Posterior vena cava (tissue), 2 donors: ENCODE data around the gene FAM185A. TPM values are rescaled to one million over a fixed set of nuclear protein-coding genes. Genes with fewer than 3 reads are reported as not detected.
"Not testable (repeated sequence)": the region's sequence is repeated elsewhere in the genome, so short reads cannot be mapped to it uniquely, and the experiment has no call there.

Source experiments
- DNase-seq: peaks from one replicate; pipeline ENCODE4 v3.0.0-alpha.2; 2020; ENCODE audit warnings: low spot score
- intact Hi-C, 2 donors: fragments of 100-400 bp; cut with DNase I; formaldehyde crosslinking; loops; one replicate each; pipeline versions ENCODE4 v1.14.1 to v1.14.2; 2022 to 2023
- long read RNA-seq, 2 donors: library from polyadenylated mRNA; unstranded; transcript quantifications; one replicate each; pipeline ENCODE4 v2.0.0, GENCODE V29; 2020 to 2021
- total RNA-seq, 2 donors: library from RNA; stranded (reverse); fragmentation: NEBNext Ultra II Directional; extraction: Animal tissue kit (Norgen Biotek cat#: 25700); gene quantifications; one replicate each; pipeline ENCODE4 v1.2.1, GENCODE V29; 2021
- donor health status: DM: yes; HTN: yes; CAD: no.
- donor health status: DM: yes; HTN: yes; CAD: no.

Gene FAM185A
- total RNA-seq, result 1 to 10 TPM; 5.2 to 8.0 TPM
- long read RNA-seq, donor 1, partial matches to known transcripts, result 4 of 9 reads
- long read RNA-seq, donor 1, other reads (novel, unspliced or antisense), result 4 of 9 reads
- long read RNA-seq, donor 2, partial matches to known transcripts, result 2 of 10 reads
- long read RNA-seq, donor 2, other reads (novel, unspliced or antisense), result 6 of 10 reads

DNA sequence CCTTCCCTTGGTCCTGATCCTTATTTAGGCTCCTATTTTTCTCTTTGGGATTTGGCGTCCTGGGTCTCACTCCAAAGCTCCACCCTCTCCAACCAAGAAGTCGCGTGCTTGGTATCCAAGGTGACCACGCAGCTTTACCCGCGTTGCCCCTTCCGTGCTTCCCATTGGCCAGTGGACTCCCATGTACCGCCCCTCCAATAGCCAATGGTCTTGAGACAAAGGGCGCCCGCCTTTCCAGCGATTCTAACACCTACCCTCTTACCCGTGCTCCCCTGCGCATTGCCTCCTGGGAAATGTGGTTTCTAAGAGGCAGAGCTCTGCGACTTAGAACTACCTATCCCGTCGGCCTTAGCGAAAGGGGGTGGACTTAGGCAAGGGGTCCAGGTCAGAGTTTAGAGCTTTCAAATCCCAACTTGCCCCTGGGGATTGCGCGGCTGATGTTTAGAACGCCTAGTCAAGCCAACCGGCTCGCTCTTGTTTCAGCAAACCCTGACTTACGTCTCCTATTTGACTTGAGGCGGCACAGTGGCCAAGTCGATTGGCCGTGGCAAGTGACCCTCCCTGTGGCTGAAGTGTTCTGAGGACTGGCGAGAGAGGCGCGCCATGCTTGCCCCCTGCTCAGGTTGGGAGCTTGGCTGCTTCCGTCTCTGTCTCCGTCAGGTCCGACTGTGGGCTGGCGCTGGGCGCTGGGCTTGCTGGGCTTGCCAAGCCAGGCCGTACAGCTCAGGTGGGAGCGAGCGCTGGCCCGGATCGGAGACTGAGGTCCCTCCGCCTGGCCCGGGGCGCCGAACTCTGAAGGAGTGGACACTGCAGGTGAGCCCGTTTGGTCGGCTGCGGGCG, at the start of gene FAM185A:
FAM185A (plus strand) TSS at position 395 of the 840 bp plus-strand sequence; CDS start at position 604, 209 bp downstream.
- intact Hi-C loops, result not testable (repeated sequence)
- peak; percentile 99 for DNase-seq

DNA sequence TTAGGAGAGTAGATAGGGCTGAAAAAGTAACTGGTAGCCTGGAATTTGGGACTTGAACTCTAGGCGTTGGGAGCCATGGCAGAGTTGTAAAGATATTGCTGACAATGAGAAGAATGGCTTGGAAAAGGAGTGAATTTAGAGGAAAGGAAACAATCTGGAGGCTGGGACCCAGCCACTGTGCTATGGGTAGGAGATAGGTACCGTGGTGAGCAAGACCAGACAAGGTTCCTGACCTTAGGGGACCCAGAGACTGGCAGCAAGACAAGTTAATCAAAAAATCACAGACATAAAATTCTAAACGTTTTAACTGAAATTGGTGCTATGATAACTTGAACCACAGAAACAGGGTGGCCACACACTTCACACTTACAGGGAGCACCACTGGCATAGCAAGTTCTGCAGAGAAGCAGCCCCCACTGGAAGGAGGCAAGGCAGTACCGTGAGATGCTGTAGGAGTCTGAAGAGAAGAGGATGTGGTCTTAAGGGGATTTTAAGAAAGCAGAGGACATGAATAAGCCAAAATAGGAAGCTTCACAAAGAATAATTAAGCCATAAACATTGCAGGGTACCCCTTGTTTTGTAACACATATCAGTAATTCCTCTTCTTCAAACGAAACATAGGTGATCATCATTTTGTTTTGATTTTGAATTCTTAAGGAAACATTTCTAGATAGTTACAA, 35.6 kb upstream of the FAM185A start:
- DNase-seq, intact Hi-C loops: not testable (repeated sequence)

- intact Hi-C loops, DNase-seq: not testable (repeated sequence)
Observed at GRCh38 chr7:102713691-102714080, 35.1 kb upstream of the FAM185A start.

DNA sequence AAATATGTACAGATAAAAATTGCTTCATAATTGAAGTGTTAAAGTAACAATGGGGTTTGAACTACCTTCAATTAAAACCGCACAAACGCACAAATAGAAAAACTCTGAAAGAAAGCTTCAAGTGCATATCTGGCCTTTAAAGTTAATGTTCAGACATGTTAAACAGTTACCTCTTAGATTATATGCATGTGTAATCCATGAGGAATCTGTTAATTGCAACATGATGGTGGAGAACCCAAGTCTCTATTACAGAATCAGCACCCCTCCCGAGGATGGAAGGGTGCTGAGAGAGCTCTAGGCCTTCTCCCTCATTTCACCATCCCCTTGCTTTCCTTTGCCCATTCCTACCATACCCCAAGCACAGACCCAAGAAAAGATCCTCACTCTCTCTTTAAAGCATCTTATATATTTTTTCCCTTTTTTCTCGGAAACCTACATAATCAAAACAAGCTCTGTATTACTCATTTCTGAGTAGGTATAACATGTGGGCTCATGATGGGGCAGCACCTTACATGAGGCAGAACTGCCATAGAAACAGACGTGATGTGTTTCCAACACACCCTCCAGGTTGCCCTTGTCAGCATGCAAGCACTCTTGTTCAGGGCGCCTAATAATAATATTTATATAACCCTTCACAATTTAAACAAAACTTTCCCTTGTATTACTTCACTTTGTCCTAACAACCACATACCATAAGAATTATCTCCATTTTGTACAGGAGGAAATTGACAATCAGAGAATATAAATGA, 33.9 kb upstream of the FAM185A start:
- DNase-seq, intact Hi-C loops: not testable (repeated sequence)

DNA sequence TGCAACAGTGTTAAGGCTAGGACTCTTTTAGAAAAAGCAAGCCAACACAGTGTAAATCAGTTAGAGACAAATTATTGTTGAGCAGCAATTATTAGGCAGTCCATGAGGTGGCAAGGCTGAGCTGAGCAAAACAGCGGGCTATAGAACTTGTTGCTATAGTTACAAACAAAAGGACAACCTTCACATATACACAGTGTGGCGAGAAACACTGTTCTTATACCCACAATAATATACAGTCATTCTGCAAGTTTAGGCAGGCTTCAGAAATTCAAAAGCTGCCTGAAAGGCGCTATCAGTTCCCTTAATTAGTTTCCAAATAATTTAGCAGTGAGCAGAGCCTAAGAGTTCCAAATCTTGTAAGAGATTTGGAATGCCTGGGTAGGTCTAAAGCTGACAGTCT, 33.1 kb upstream of the FAM185A start:
- intact Hi-C loops, DNase-seq: not testable (repeated sequence)

DNA sequence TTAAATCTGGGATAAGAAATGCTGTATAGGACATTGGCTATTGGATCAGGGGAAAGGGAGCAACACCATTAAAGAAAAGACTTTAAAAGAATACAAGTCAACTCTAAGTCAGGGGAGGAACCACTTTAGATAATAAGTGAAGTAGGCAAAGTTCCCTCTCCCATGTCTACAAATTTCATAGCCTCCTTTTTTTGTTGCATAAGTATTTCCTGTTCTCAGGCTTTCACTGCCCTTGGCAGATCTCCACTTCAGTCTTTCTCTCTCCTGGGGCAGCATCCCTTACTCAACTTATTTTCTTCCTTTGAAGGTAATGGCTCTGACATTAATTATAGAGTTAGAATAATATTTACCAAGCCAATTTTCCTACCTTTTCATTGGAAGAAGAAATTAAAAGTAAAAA, 30.3 kb upstream of the FAM185A start:
- intact Hi-C loops, result not testable (repeated sequence)

DNA sequence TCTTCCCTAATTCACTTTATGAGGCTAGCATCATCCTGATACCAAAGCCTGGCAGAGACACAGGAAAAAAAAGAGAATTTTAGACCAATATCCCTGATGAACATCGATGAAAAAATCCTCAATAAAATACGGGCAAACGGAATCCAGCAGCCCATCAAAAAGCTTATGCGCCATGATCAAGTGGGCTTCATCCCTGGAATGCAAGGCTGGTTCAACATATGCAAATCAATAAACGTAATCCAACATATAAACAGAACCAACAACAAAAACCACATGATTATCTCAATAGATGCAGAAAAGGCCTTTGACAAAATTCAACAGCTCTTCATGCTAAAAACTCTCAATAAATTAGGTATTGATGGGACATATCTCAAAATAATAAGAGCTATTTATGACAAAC, 22.6 kb upstream of the FAM185A start:
- intact Hi-C loops, DNase-seq: not testable (repeated sequence)

More for the DNA sequence above, 30.3 kb upstream of the FAM185A start:
- DNase-seq, result not testable (repeated sequence)

DNA sequence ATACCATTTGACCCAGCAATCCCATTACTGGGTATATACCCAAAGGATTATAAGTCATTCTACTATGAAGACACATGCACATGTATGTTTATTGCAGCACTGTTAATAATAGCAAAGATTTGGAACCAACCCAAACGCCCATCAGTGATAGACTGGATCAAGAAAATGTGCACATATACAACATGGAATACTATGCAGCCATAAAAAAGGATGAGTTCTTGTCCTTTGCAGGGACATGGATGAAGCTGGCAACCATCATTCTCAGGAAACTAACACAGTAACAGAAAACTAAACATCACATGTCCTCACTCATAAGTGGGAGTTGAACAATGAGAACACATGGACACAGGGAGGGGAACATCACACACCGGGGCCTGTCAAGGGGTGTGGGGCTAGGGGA, 19.1 kb upstream of the FAM185A start:
- intact Hi-C loops, DNase-seq: not testable (repeated sequence)

GRCh38 chr7:102730431-102730830, 18.4 kb upstream of the FAM185A start:
- intact Hi-C loops, DNase-seq: not testable (repeated sequence)

DNA sequence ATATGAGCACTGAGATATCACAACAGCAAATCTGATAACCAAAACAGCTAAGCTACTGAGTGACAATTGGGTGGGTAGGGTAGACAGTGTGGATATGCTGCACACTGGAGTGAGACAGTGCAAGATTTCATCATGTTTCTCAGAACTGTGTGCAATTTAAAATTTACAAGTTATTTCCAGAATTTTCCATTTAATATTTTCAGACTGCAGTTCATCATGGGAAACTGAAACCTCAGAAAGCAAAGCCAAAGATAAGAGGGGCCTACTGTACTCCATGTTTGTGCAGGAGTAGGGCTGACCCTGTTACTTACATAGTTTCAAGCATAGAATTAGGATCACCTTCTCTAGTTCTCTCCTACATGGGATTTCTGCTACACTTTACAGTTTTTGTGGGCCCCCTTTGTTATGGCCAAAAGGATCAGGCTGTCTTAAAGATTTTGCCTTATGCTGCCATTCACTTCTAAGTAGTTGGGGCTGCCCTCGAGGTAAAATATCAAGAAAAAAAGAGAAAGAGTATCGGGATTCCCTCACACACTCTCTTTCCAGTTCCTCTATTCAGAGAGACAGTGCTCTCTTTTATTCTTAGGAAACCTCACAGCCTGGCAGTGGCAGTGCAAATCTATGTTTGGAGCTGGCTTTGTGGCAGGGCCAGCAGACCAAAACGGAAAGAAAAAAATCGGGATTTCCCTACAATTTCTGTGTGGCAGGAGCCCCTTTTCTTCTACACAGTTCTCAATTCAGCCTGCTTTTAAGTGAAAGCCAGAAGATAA, 6.6 kb upstream of the FAM185A start:
- intact Hi-C loops, DNase-seq: not testable (repeated sequence)

DNA sequence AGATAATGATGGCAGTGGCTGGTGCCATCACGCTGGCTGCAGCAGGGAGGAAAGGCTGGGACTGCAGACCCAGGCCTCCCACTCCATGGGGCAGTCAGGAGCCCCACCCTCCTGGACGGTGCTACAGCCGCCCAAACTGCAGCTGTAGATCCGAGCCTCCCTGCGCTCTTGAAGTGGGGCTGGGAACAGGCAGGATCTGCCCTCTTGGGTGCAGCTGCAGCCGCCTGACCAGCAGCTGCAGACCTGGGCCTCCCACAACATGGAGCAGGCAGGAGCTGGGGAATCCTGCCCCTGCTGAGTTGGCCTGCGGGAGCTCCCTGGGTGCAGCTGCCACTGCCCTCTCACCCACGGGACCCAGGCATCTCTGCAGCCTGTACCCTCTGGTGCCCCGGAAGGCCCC, 4.9 kb upstream of the FAM185A start:
- DNase-seq, intact Hi-C loops: not testable (repeated sequence)

DNA sequence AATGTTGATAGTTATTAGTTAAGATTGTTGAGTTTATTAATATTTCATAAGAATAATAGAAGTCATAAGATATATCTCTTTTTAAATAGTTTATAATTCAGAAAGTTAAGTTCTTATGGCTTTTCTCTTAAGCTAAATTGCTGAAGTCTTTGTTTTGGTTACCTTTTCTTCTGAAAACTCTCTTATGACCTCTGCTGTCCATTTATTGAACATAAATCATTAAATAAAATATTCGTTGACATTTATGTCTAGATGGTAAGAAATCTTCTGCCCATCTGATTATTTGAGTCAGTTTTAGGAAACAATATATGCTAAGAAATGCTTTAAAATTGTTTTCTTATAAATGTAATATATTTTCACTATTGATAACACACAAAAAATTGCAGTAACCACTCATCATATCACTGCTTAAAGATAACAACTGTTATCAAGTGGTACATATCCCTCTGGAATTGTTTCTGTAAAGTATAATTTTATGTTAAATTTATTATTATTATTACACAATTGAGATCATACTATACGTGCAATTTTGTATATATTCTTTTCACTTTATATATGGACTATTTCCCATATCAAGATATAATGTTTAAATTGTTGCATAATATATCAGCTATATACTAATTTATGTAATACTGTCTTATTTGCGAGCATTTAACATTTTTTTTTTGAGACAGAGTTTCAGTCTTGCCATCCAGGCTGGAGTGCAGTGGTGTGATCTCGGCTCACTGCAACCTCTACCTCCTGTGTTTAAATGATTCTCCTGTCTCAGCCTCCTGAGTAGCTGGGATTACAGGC, 3.1 kb upstream of the FAM185A start:
- DNase-seq, intact Hi-C loops: not testable (repeated sequence)

DNA sequence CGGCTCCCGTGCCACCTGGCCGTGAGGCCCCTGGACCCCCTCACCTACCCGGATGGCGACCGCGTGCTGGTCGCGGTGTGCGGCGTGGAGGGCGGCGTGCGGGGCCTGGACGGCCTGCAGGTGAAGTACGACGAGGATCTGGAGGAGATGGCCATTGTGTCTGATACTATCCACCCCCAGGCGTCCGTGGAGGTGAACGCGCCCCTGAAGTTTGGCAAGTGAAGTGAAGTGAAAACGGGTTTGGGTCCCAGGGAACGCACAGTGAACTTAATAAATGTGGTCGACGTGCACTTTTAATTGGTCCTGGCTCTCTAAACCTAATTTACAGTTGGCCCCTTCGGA, 617 bp downstream of the FAM185A start:
- intact Hi-C loops, DNase-seq: not testable (repeated sequence)

GRCh38 chr7:102758227-102758626, 9.4 kb downstream of the FAM185A start:
- intact Hi-C loops, result not testable (repeated sequence)

DNA sequence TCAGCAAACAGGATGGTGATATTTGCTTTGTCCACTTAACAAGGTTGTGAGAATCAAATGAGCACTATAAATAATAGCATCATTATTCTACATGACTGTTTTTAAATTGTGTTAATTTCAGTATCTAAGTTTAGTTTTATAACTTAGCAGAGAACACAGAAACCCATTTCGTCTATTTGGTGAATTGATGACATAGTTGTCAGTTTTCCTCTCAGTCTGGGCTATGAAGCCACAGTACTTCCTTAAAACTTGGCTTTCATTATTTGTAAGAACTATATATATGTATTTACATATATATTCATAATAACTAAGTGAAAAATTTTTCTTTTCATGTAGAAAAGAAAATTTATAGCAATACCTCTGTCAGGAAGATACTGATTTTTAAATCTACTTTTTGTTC, 11.1 kb downstream of the FAM185A start:
- DNase-seq, intact Hi-C loops: not testable (repeated sequence)

More at GRCh38 chr7:102758227-102758626, 9.4 kb downstream of the FAM185A start:
- DNase-seq, result not testable (repeated sequence)

- intact Hi-C loops, DNase-seq: not testable (repeated sequence)
Observed at GRCh38 chr7:102761234-102761633, 12.4 kb downstream of the FAM185A start.

DNA sequence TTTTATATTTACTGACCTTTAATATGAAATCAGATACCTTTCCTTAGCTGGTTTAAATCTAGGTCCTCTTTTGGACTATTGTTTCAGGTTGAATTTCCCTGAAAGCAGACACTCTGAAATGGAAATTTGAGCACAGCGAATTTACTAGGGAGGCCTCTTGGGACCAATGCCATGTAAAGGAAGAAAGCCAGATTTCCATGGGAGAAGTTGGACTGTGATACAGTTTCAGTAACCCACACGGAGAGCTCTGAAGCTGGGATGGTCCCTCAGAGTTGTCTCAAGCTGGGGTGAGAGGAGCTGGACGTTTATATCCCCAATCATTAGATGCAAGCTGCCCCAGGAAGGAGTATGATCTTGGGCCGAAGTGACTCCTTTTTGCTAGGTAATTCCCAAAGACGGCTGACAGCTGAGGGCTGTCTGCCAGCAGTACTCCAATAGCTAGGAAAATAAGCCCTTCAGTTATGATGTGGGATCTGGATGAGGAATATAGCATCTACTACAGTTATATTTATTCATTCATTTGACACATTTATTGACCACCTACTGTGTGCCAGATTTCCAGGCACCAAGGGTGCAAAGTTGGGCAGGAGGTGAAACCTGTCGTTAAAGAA, 14.6 kb downstream of the FAM185A start:
- intact Hi-C loops, result not testable (repeated sequence)

More for the DNA sequence above, 14.6 kb downstream of the FAM185A start:
- DNase-seq, result not testable (repeated sequence)
